SK-N-SH (cell line): ENCODE results near the gene FRK. TPM values are rescaled to one million over a fixed set of nuclear protein-coding genes. Genes with fewer than 3 reads are reported as not detected.

Source experiments
- CTCF ChIA-PET: fragments of 300-600, 350-600 bp; formaldehyde crosslinking; extraction: SDS; loops from one replicate; lab custom pipeline; 2021; lab: Yijun Ruan, JAX
- POLR2A ChIA-PET: fragments of 350-600 bp; sonication (Branson Sonifier 250); formaldehyde crosslinking; extraction: SDS; loops from one replicate; lab custom pipeline; 2020; ENCODE audit warnings: antibody characterized with exemption, inconsistent platforms; lab: Yijun Ruan, JAX
- DNase-seq: peaks from one replicate; pipeline ENCODE4 v3.0.0; 2012
- H2AFZ ChIP-seq: fragments of 200-600 bp; sonication (generic); 2 replicates; pipeline ENCODE4 v1.8.1; 2016; ENCODE audit warnings: antibody characterized with exemption, mild to moderate bottlenecking, low read depth
- H3F3A ChIP-seq: fragments of 200-600 bp; sonication (generic); replicated peaks from 2 replicates; pipeline ENCODE3; 2016; ENCODE audit warnings: antibody characterized with exemption, mild to moderate bottlenecking; ENCODE audit not compliant: insufficient read depth
- H3K27ac ChIP-seq, 2 experiments: fragments of 200-500 bp in 1 of 2; fragments of 200-600 bp in 1 of 2; sonication (Bioruptor generic) in 1 of 2; sonication (generic), shearing (Covaris generic) in 1 of 2; 2 replicates each; pipeline versions ENCODE4 v1.5.1 to v1.6.1; 2014 to 2016; ENCODE audit warnings: low read depth in 2 of 2, inconsistent platforms in 1 of 2, low read length in 1 of 2, mild to moderate bottlenecking in 1 of 2, mixed read lengths in 1 of 2
- H3K27me3 ChIP-seq: fragments of 200-600 bp; sonication (generic), shearing (Covaris generic); 2 replicates; pipeline ENCODE4 v1.6.1; 2016; ENCODE audit warnings: mixed run types; ENCODE audit not compliant: insufficient read depth
- H3K36me3 ChIP-seq, 2 experiments: fragments of 200-500 bp in 1 of 2; fragments of 200-600 bp in 1 of 2; sonication (Bioruptor generic) in 1 of 2; sonication (generic) in 1 of 2; replicated peaks in 1 of 2; 2 replicates each; pipeline versions ENCODE3 to v1.5.1; 2014 to 2016; ENCODE audit warnings: low read length in 1 of 2, mild to moderate bottlenecking in 1 of 2; ENCODE audit not compliant: insufficient read depth in 2 of 2, control insufficient read depth in 1 of 2
- H3K4me1 ChIP-seq, 2 experiments: fragments of 200-500 bp in 1 of 2; fragments of 200-600 bp in 1 of 2; sonication (Bioruptor generic) in 1 of 2; sonication (generic), shearing (Covaris generic) in 1 of 2; 2 replicates each; pipeline versions ENCODE4 v1.5.1 to v1.6.1; 2014 to 2016; ENCODE audit warnings: low read depth in 1 of 2, low read length in 1 of 2, mixed run types in 1 of 2; ENCODE audit not compliant: insufficient read depth in 2 of 2, control insufficient read depth in 1 of 2
- H3K4me2 ChIP-seq: fragments of 200-600 bp; sonication (generic), shearing (Covaris generic); 2 replicates; pipeline ENCODE4 v1.6.1; 2017; ENCODE audit warnings: mixed run types
- H3K4me3 ChIP-seq, 2 experiments: fragments of 200-500 bp in 1 of 2; fragments of 200-600 bp in 1 of 2; sonication (Bioruptor generic) in 1 of 2; sonication (generic), shearing (Covaris generic) in 1 of 2; 2 replicates each; pipeline versions ENCODE4 v1.5.1 to v1.8.1; 2014 to 2016; ENCODE audit warnings: low read depth in 2 of 2, inconsistent platforms in 1 of 2, low read length in 1 of 2, mild to moderate bottlenecking in 1 of 2, mixed read lengths in 1 of 2, moderate library complexity in 1 of 2
- H3K79me2 ChIP-seq: fragments of 200-600 bp; sonication (generic); 2 replicates; pipeline ENCODE4 v1.8.1; 2017; ENCODE audit warnings: mild to moderate bottlenecking; ENCODE audit not compliant: insufficient read depth
- H3K9ac ChIP-seq: fragments of 200-600 bp; sonication (generic); 2 replicates; pipeline ENCODE4 v1.6.1; 2017; ENCODE audit warnings: mixed run types
- H3K9me2 ChIP-seq: fragments of 200-600 bp; sonication (generic); 2 replicates; pipeline ENCODE4 v1.6.1; 2017; ENCODE audit warnings: mixed run types
- H3K9me3 ChIP-seq: fragments of 200-600 bp; sonication (generic); 2 replicates; pipeline ENCODE4 v1.6.1; 2017; ENCODE audit warnings: mixed run types, mild to moderate bottlenecking, moderate library complexity
- H4K20me1 ChIP-seq: fragments of 200-600 bp; sonication (generic); 2 replicates; pipeline ENCODE4 v1.6.1; 2017; ENCODE audit warnings: mild to moderate bottlenecking, mixed run types; ENCODE audit not compliant: insufficient read depth
- CHD2 ChIP-seq: fragments of 150-350 bp; IDR thresholded peaks from 2 replicates; pipeline ENCODE4 v1.6.1; 2018; ENCODE audit warnings: low read length; ENCODE audit not compliant: partially characterized antibody
- EP300 ChIP-seq, 2 experiments: IDR thresholded peaks; 2 replicates each; pipeline versions ENCODE4 v1.4.0 to v1.6.1; 2012; ENCODE audit warnings: borderline replicate concordance in 1 of 2, low read depth in 1 of 2, low read length in 1 of 2
- EZH2phosphoT487 ChIP-seq: fragments of 200-600 bp; sonication (generic); IDR thresholded peaks from 2 replicates; pipeline ENCODE4 v1.6.1; 2017; ENCODE audit warnings: low read depth, mixed run types, mild to moderate bottlenecking, antibody characterized with exemption, moderate library complexity, borderline replicate concordance
- FOSL2 ChIP-seq: IDR thresholded peaks from 2 replicates; pipeline ENCODE4 v1.4.0; 2012; ENCODE audit warnings: low read depth, mild to moderate bottlenecking, moderate library complexity, borderline replicate concordance
- GATA2 ChIP-seq: sonication (generic); formaldehyde crosslinking; IDR thresholded peaks from 2 replicates; pipeline ENCODE4 v1.5.0; 2020; ENCODE audit warnings: mild to moderate bottlenecking, missing genetic modification reagents
- MXI1 ChIP-seq: IDR thresholded peaks from 2 replicates; pipeline ENCODE4 v1.6.1; 2012; ENCODE audit warnings: mild to moderate bottlenecking, low read depth, low read length, improper control_type of control experiment
- NRF1 ChIP-seq: IDR thresholded peaks from 2 replicates; pipeline ENCODE4 v1.6.1; 2012; ENCODE audit warnings: low read depth, mild to moderate bottlenecking, low read length
- RAD21 ChIP-seq: IDR thresholded peaks from 2 replicates; pipeline ENCODE4 v1.6.1; 2012; ENCODE audit warnings: mild to moderate bottlenecking, low read length
- RCOR1 ChIP-seq: fragments of 150-350 bp; IDR thresholded peaks from 2 replicates; pipeline ENCODE4 v1.6.1; 2017; ENCODE audit warnings: antibody characterized with exemption, low read length
- RXRA ChIP-seq: IDR thresholded peaks from 2 replicates; pipeline ENCODE4 v1.4.0; 2012; ENCODE audit warnings: low read depth, mild to moderate bottlenecking, borderline replicate concordance
- SMC3 ChIP-seq: IDR thresholded peaks from 2 replicates; pipeline ENCODE4 v1.6.1; 2012; ENCODE audit warnings: low read depth, low read length, improper control_type of control experiment
- TEAD4 ChIP-seq: IDR thresholded peaks from 2 replicates; pipeline ENCODE4 v1.4.0; 2012; ENCODE audit warnings: mild to moderate bottlenecking, borderline replicate concordance; ENCODE audit not compliant: insufficient read depth
- whole genome bisulfite sequencing: methylation state at CpG from one replicate; pipeline ENCODE4 v1.1.6; 2017; ENCODE audit warnings: low lambda C conversion rate; 5-methylcytosine and 5-hydroxymethylcytosine counted together
- polyA plus RNA-seq, 3 experiments: library from polyadenylated mRNA; depleted of rRNA; stranded (reverse); fragments of >200 nt; gene quantifications; 2 replicates each; pipeline ENCODE4 v1.2.3, GENCODE V29; 2012
- TF ChIP-seq, protein P1 (sequence below): fragments of 200-600 bp; sonication (generic); IDR thresholded peaks from 2 replicates; pipeline ENCODE4 v1.6.1; 2017; ENCODE audit warnings: antibody characterized with exemption, mild to moderate bottlenecking, moderate library complexity
- TF ChIP-seq, protein P2 (sequence below): IDR thresholded peaks from 2 replicates; pipeline ENCODE4; 2012
- TF ChIP-seq, protein P3 (sequence below): IDR thresholded peaks from 2 replicates; pipeline ENCODE4 v1.4.0; 2012; ENCODE audit warnings: low read depth
- TF ChIP-seq, protein P4 (sequence below): IDR thresholded peaks from 2 replicates; pipeline ENCODE4 v1.6.1; 2012; ENCODE audit warnings: mild to moderate bottlenecking, low read depth, low read length, moderate library complexity

The FRK gene, protein sequence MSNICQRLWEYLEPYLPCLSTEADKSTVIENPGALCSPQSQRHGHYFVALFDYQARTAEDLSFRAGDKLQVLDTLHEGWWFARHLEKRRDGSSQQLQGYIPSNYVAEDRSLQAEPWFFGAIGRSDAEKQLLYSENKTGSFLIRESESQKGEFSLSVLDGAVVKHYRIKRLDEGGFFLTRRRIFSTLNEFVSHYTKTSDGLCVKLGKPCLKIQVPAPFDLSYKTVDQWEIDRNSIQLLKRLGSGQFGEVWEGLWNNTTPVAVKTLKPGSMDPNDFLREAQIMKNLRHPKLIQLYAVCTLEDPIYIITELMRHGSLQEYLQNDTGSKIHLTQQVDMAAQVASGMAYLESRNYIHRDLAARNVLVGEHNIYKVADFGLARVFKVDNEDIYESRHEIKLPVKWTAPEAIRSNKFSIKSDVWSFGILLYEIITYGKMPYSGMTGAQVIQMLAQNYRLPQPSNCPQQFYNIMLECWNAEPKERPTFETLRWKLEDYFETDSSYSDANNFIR
- under 0.01 and 0.02 TPM in 2 replicates for polyA plus RNA-seq (2012; rRNA removed)
- polyA plus RNA-seq (2012; cell fraction: cytosol; rRNA removed) = under 0.01 and 0.01 TPM in 2 replicates
- polyA plus RNA-seq (2012; cell fraction: nucleus; rRNA removed) = under 0.01 and 0.01 TPM in 2 replicates

DNA sequence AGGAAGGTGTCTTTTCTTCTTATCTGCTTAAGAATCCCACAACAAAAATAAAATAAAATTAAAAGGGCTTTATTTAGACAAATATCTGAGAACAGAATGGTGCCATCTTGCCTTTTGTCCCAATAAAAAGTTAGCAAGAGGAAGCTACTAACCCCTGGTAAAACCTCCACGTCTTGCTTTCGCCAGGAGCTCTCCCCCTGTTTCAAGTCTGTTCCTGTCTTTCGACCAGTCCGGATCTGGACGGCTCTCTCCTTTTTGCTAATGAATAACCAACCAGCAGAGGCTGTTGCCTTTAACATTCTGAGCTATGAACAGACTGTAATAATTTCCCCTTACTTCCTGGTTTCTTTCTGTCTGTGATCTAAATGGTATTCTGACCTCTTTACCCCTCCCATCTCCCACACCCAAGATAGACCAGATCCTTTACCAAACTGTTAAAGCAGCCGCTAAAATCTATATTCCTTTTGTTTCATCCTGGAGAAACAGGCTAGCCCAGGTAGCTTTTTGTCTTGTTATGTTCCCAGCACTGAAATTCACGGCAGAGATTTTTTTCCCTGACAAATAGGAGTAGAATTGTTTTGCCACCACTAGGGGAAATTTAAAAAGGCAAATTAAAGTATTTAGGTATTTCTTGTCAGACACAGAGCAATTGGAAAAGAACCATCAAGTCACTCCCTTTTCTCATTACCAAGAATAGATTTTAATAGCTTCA lies at the start of gene FRK:
FRK (minus strand) TSS at position 320 of the 712 bp plus-strand sequence. CDS start 580 bp downstream, outside the sequence.
- no peak within 1 kb of the TSS for H3K27ac ChIP-seq
- no peak within 1 kb of the TSS for H3K4me3 ChIP-seq
- no peaks in the 10 kb centered on the region; a peak in 1 of 4 replicates for H3K4me1 ChIP-seq
- no peak within 1 kb of the TSS for H3K9ac ChIP-seq
- no peaks in the 10 kb centered on the region; the same call in 1 of the 2 replicates for H3K27me3 ChIP-seq
- ChIA-PET CTCF (interaction anchor here (0.6 to 1.5 kb wide), 4 partner anchors 8 to 36 kb away, joined by 3 to 5 read pairs (median 4); no protein-coding TSS in a partner anchor), POLR2A (no interaction called here)
- H3K9me2 ChIP-seq = no peaks in the 10 kb centered on the region
- no peak for DNase-seq
- no peaks in the 10 kb centered on the region for H3K9me3 ChIP-seq
- peak within 1 kb of the TSS; percentile 56; the same call in 1 of the 2 replicates for H2AFZ ChIP-seq
- no peaks in the 10 kb centered on the region for H3F3A ChIP-seq
- no peaks in the 10 kb centered on the region for H3K79me2 ChIP-seq
- no peaks in the 10 kb centered on the region for H3K36me3 ChIP-seq
- no peaks in the 10 kb centered on the region for H4K20me1 ChIP-seq
- H3K4me2 ChIP-seq = no peak within 1 kb of the TSS
- no peak for TF ChIP-seq FOSL2
- TF ChIP-seq TEAD4 = no peak
- TF ChIP-seq, protein P1, sequence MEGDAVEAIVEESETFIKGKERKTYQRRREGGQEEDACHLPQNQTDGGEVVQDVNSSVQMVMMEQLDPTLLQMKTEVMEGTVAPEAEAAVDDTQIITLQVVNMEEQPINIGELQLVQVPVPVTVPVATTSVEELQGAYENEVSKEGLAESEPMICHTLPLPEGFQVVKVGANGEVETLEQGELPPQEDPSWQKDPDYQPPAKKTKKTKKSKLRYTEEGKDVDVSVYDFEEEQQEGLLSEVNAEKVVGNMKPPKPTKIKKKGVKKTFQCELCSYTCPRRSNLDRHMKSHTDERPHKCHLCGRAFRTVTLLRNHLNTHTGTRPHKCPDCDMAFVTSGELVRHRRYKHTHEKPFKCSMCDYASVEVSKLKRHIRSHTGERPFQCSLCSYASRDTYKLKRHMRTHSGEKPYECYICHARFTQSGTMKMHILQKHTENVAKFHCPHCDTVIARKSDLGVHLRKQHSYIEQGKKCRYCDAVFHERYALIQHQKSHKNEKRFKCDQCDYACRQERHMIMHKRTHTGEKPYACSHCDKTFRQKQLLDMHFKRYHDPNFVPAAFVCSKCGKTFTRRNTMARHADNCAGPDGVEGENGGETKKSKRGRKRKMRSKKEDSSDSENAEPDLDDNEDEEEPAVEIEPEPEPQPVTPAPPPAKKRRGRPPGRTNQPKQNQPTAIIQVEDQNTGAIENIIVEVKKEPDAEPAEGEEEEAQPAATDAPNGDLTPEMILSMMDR = peak; percentile 34
- 60% methylated on average over 7 of the region's 7 CpGs for WGBS

DNA sequence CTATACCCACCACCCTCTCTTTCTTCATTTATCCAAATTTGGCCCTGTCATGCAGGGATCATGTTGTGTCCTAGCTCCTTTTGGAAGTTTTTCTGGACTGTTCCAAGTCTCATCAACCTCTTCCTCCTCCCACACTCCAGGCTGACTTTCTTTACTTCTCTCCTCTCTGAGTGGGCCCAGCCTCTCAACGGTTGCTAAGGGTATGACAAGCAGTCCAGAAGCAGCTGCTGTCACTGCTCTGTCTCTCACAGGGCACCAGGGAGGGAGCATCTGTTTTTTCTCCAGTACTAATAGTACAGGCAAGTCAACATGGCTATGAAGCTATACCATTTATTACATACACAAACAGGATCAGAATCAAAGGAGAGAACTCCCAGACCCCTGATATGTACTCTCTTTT lies 48.1 kb upstream of the FRK start:
- CTCF ChIA-PET = interaction anchor here (0.9 to 1.4 kb wide), 3 partner anchors 11 to 64 kb away, joined by 3 to 4 read pairs (median 3); no protein-coding TSS in a partner anchor
- no peaks in the 10 kb centered on the region for H4K20me1 ChIP-seq
- peaks cover 0 to 49% of the 10 kb centered on the region in 2 experiments for H3K36me3 ChIP-seq
- H3K4me2 ChIP-seq = no peak overlapping the region
- no peak overlapping the region for H3K27ac ChIP-seq
- H3K4me1 ChIP-seq = peaks cover 9 to 13% of the 10 kb centered on the region in 2 experiments; a peak in 3 of 4 replicates
- POLR2A ChIA-PET = interaction anchor here (2.1 kb wide), 1 partner anchor 8 kb away, joined by 6 read pairs; the partner anchor contains the start of gene NT5DC1
- no peak overlapping the region for H3K9ac ChIP-seq
- 11% methylated on average over 1 of the region's 1 CpG for WGBS
- no peak overlapping the region for H3K4me3 ChIP-seq
- H3K9me2 ChIP-seq = no peaks in the 10 kb centered on the region
- no peaks in the 10 kb centered on the region for H3K79me2 ChIP-seq
- H3K27me3 ChIP-seq = no peaks in the 10 kb centered on the region
- DNase-seq = peak; percentile 34
- H2AFZ ChIP-seq = no peak overlapping the region
- H3F3A ChIP-seq = peaks cover 4% of the 10 kb centered on the region
- no peaks in the 10 kb centered on the region for H3K9me3 ChIP-seq
- no peak for TF ChIP-seq CHD2
- TF ChIP-seq SMC3 = no peak
- TF ChIP-seq, protein P2, sequence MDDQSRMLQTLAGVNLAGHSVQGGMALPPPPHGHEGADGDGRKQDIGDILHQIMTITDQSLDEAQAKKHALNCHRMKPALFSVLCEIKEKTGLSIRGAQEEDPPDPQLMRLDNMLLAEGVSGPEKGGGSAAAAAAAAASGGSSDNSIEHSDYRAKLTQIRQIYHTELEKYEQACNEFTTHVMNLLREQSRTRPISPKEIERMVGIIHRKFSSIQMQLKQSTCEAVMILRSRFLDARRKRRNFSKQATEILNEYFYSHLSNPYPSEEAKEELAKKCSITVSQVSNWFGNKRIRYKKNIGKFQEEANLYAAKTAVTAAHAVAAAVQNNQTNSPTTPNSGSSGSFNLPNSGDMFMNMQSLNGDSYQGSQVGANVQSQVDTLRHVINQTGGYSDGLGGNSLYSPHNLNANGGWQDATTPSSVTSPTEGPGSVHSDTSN = no peak
- TF ChIP-seq RCOR1 = no peak
- TF ChIP-seq RXRA = no peak
- TF ChIP-seq TEAD4 = no peak
- no peak for TF ChIP-seq EP300 (IDR thresholded peaks at IDR 0.05; ENCODE audit: borderline replicate concordance in 1 of 2, low read depth in 1 of 2, low read length in 1 of 2)
- no peak for TF ChIP-seq GATA2 (CRISPR knock-in tag)
- TF ChIP-seq, protein P3, sequence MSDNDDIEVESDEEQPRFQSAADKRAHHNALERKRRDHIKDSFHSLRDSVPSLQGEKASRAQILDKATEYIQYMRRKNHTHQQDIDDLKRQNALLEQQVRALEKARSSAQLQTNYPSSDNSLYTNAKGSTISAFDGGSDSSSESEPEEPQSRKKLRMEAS = no peak
- TF ChIP-seq, protein P4, sequence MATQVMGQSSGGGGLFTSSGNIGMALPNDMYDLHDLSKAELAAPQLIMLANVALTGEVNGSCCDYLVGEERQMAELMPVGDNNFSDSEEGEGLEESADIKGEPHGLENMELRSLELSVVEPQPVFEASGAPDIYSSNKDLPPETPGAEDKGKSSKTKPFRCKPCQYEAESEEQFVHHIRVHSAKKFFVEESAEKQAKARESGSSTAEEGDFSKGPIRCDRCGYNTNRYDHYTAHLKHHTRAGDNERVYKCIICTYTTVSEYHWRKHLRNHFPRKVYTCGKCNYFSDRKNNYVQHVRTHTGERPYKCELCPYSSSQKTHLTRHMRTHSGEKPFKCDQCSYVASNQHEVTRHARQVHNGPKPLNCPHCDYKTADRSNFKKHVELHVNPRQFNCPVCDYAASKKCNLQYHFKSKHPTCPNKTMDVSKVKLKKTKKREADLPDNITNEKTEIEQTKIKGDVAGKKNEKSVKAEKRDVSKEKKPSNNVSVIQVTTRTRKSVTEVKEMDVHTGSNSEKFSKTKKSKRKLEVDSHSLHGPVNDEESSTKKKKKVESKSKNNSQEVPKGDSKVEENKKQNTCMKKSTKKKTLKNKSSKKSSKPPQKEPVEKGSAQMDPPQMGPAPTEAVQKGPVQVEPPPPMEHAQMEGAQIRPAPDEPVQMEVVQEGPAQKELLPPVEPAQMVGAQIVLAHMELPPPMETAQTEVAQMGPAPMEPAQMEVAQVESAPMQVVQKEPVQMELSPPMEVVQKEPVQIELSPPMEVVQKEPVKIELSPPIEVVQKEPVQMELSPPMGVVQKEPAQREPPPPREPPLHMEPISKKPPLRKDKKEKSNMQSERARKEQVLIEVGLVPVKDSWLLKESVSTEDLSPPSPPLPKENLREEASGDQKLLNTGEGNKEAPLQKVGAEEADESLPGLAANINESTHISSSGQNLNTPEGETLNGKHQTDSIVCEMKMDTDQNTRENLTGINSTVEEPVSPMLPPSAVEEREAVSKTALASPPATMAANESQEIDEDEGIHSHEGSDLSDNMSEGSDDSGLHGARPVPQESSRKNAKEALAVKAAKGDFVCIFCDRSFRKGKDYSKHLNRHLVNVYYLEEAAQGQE = no peak
- no peak for TF ChIP-seq MXI1
- TF ChIP-seq EZH2phosphoT487 = no peak
- TF ChIP-seq NRF1 = no peak
- TF ChIP-seq RAD21 = no peak
